HEK293 (cell line): ENCODE measurements around the gene EML6.

Source experiments
- CTCF ChIA-PET: fragments of 350-600 bp; formaldehyde crosslinking; extraction: SDS; loops from one replicate; lab custom pipeline; 2021; ENCODE audit warnings: antibody characterized with exemption; lab: Yijun Ruan, JAX
- POLR2A ChIA-PET: fragments of 300-600 bp; formaldehyde crosslinking; extraction: SDS; loops from one replicate; lab custom pipeline; 2020; ENCODE audit warnings: antibody characterized with exemption, inconsistent platforms; lab: Yijun Ruan, JAX
- H3K27ac ChIP-seq: fragments of 200-500 bp; sonication (Bioruptor generic); 2 replicates; pipeline ENCODE4 v1.5.1; 2014; ENCODE audit warnings: low read depth, low read length, control low read depth, inconsistent platforms; ENCODE audit errors: extremely low read depth
- H3K36me3 ChIP-seq, 2 experiments: fragments of 200-500 bp in 1 of 2; sonication (Bioruptor generic) in 1 of 2; 1 replicate in 1 of 2; 2 replicates in 1 of 2; pipeline ENCODE4 v1.5.1; 2014 to 2017; ENCODE audit warnings: inconsistent platforms in 2 of 2, low read length in 2 of 2; ENCODE audit not compliant: control insufficient read depth in 2 of 2, insufficient read depth in 1 of 2
- H3K4me1 ChIP-seq: fragments of 200-500 bp; sonication (Bioruptor generic); 2 replicates; pipeline ENCODE4 v1.5.1; 2014; ENCODE audit warnings: mild to moderate bottlenecking, low read length, inconsistent platforms; ENCODE audit not compliant: control insufficient read depth, insufficient read depth
- H3K4me3 ChIP-seq: 2 replicates; pipeline ENCODE4 v1.5.1; 2011; ENCODE audit warnings: low read depth, mild to moderate bottlenecking, control low read depth, low read length, moderate library complexity
- H3K9me3 ChIP-seq: fragments of 200-500 bp; sonication (Bioruptor generic); 2 replicates; pipeline ENCODE4 v1.5.1; 2014; ENCODE audit warnings: low read depth, low read length, inconsistent platforms; ENCODE audit not compliant: control insufficient read depth, insufficient read depth
- GLI4 ChIP-seq: fragments of 450-650 bp; formaldehyde crosslinking; IDR thresholded peaks from 2 replicates; pipeline ENCODE4 v1.5.1; 2016; ENCODE audit warnings: missing biosample characterization, missing genetic modification characterization
- GLIS2 ChIP-seq: fragments of 450-650 bp; formaldehyde crosslinking; IDR thresholded peaks from 2 replicates; pipeline ENCODE4 v1.5.1; 2016; ENCODE audit warnings: missing biosample characterization, missing genetic modification characterization
- HOXC10 ChIP-seq: sonication (generic); formaldehyde crosslinking; IDR thresholded peaks from 2 replicates; pipeline ENCODE4 v1.8.1; 2023; ENCODE audit warnings: mild to moderate bottlenecking, missing genetic modification reagents
- KLF1 ChIP-seq: fragments of 450-650 bp; formaldehyde crosslinking; IDR thresholded peaks from 2 replicates; pipeline ENCODE4 v1.5.1; 2016; ENCODE audit warnings: missing biosample characterization, missing genetic modification characterization
- OSR2 ChIP-seq: fragments of 450-650 bp; formaldehyde crosslinking; IDR thresholded peaks from 2 replicates; pipeline ENCODE4 v1.5.1; 2016; ENCODE audit warnings: missing biosample characterization, missing genetic modification characterization
- OVOL3 ChIP-seq: fragments of 450-650 bp; formaldehyde crosslinking; IDR thresholded peaks from 2 replicates; pipeline ENCODE4 v1.5.1; 2016; ENCODE audit warnings: missing biosample characterization, missing genetic modification characterization
- PRDM4 ChIP-seq: fragments of 450-650 bp; formaldehyde crosslinking; IDR thresholded peaks from 2 replicates; pipeline ENCODE4 v1.5.1; 2017; ENCODE audit warnings: missing biosample characterization, missing genetic modification characterization
- YY1 ChIP-seq: fragments of 450-650 bp; formaldehyde crosslinking; IDR thresholded peaks from 2 replicates; pipeline ENCODE4 v1.5.1; 2018; ENCODE audit warnings: missing biosample characterization, missing genetic modification characterization
- ZBTB7A ChIP-seq: fragments of 450-650 bp; formaldehyde crosslinking; IDR thresholded peaks from 2 replicates; pipeline ENCODE4 v1.5.1; 2016; ENCODE audit warnings: low read depth, missing biosample characterization, missing genetic modification characterization
- ZFP41 ChIP-seq: fragments of 450-650 bp; formaldehyde crosslinking; IDR thresholded peaks from 2 replicates; pipeline ENCODE4 v1.5.1; 2016; ENCODE audit warnings: missing biosample characterization, missing genetic modification characterization, borderline replicate concordance
- ZIC2 ChIP-seq: fragments of 450-650 bp; formaldehyde crosslinking; IDR thresholded peaks from 2 replicates; pipeline ENCODE4 v1.5.1; 2016; ENCODE audit warnings: missing biosample characterization, missing genetic modification characterization
- ZNF175 ChIP-seq: fragments of 450-650 bp; formaldehyde crosslinking; IDR thresholded peaks from 2 replicates; pipeline ENCODE4 v1.5.1; 2016; ENCODE audit warnings: missing biosample characterization, missing genetic modification characterization
- ZNF302 ChIP-seq: fragments of 450-650 bp; formaldehyde crosslinking; IDR thresholded peaks from 2 replicates; pipeline ENCODE4 v1.5.1; 2016; ENCODE audit warnings: missing biosample characterization, missing genetic modification characterization, low read depth
- ZNF350 ChIP-seq: fragments of 450-650 bp; formaldehyde crosslinking; IDR thresholded peaks from 2 replicates; pipeline ENCODE4 v1.5.0; 2017; ENCODE audit warnings: missing biosample characterization, mild to moderate bottlenecking, missing genetic modification characterization
- ZNF398 ChIP-seq: fragments of 450-650 bp; formaldehyde crosslinking; IDR thresholded peaks from 2 replicates; pipeline ENCODE4 v1.5.1; 2017; ENCODE audit warnings: missing biosample characterization, missing genetic modification characterization
- ZNF48 ChIP-seq: fragments of 450-650 bp; formaldehyde crosslinking; IDR thresholded peaks from 2 replicates; pipeline ENCODE4 v1.5.1; 2016; ENCODE audit warnings: missing biosample characterization, missing genetic modification characterization
- ZNF514 ChIP-seq: fragments of 450-650 bp; formaldehyde crosslinking; IDR thresholded peaks from 2 replicates; pipeline ENCODE4 v1.5.1; 2016; ENCODE audit warnings: missing biosample characterization, missing genetic modification characterization
- ZNF549 ChIP-seq: fragments of 450-650 bp; IDR thresholded peaks from 2 replicates; pipeline ENCODE4 v1.5.1; 2018; ENCODE audit warnings: missing biosample characterization, missing genetic modification characterization, mild to moderate bottlenecking, inconsistent platforms, moderate library complexity
- ZNF585B ChIP-seq: fragments of 450-650 bp; formaldehyde crosslinking; IDR thresholded peaks from 2 replicates; pipeline ENCODE4 v1.5.1; 2016; ENCODE audit warnings: missing biosample characterization, missing genetic modification characterization
- ZNF600 ChIP-seq: fragments of 450-650 bp; formaldehyde crosslinking; IDR thresholded peaks from 2 replicates; pipeline ENCODE4 v1.5.1; 2016; ENCODE audit warnings: missing biosample characterization, missing genetic modification characterization
- ZNF76 ChIP-seq: fragments of 450-650 bp; formaldehyde crosslinking; IDR thresholded peaks from 2 replicates; pipeline ENCODE4; 2016; ENCODE audit warnings: low read depth, missing biosample characterization, missing genetic modification characterization, borderline replicate concordance
- ZNF830 ChIP-seq: fragments of 450-650 bp; IDR thresholded peaks from 2 replicates; pipeline ENCODE4 v1.5.0; 2018; ENCODE audit warnings: missing biosample characterization, missing genetic modification characterization, low read depth, mild to moderate bottlenecking, moderate library complexity

The EML6 gene

GRCh38 chr2:54845094-54845493 lies 121.6 kb downstream of the EML6 start:
- CTCF ChIA-PET: interaction anchor here (1.3 kb wide), 1 partner anchor 140 kb away, joined by 4 read pairs; no protein-coding TSS in a partner anchor
- Histone ChIP-seq H3K9me3 (no peaks in the 10 kb centered on the region), H3K36me3 (no peaks in the 10 kb centered on the region), H3K27ac (no peak overlapping the region), H3K4me3 (no peak overlapping the region), H3K4me1 (no peaks in the 10 kb centered on the region)
- TF ChIP-seq ZNF350 (tag by site-specific recombination) (no peak), GLIS2 (tag by site-specific recombination) (no peak), PRDM4 (tag by site-specific recombination) (no peak), ZBTB7A (tag by site-specific recombination) (no peak), GLI4 (tag by site-specific recombination) (no peak), ZFP41 (tag by site-specific recombination) (no peak), HOXC10 (CRISPR knock-in tag) (no peak), YY1 (tag by site-specific recombination) (no peak), ZNF585B (tag by site-specific recombination) (no peak), ZNF302 (tag by site-specific recombination) (no peak), KLF1 (tag by site-specific recombination) (no peak), ZNF600 (tag by site-specific recombination) (no peak), ZNF175 (no peak), ZNF830 (no peak), ZNF398 (no peak), OVOL3 (tag by site-specific recombination) (no peak), ZNF48 (tag by site-specific recombination) (no peak)
- POLR2A ChIA-PET: no interaction called here

GRCh38 chr2:54845514-54845913 lies 122.1 kb downstream of the EML6 start:
- CTCF ChIA-PET: interaction anchor here (0.8 to 1.7 kb wide), 3 partner anchors 8 to 141 kb away, joined by 3 to 4 read pairs (median 4); no protein-coding TSS in a partner anchor
- Histone ChIP-seq H3K4me3 (no peak overlapping the region), H3K36me3 (no peaks in the 10 kb centered on the region), H3K9me3 (no peaks in the 10 kb centered on the region), H3K27ac (no peak overlapping the region), H3K4me1 (no peaks in the 10 kb centered on the region)
- POLR2A ChIA-PET: no interaction called here
- no peak for TF ChIP-seq ZNF549
- TF ChIP-seq OSR2: no peak
- peak; percentile 19; the same call in 1 of the 2 replicates for TF ChIP-seq ZIC2
- TF ChIP-seq ZNF76: no peak
- TF ChIP-seq ZNF514 (tag by site-specific recombination): no peak
- TF ChIP-seq KLF1 (tag by site-specific recombination): no peak
